Mesothelial cell of epicardium (in vitro differentiated cells): Measurements from ENCODE around the gene MYH11. TPM values are rescaled to one million over a fixed set of nuclear protein-coding genes. Genes with fewer than 3 reads are reported as not detected.

ENCODE experiments used
- DNase-seq, 2 experiments: peaks; one replicate each; pipeline ENCODE4 v3.0.0; 2021; ENCODE audit warnings: low spot score in 2 of 2; ENCODE audit not compliant: unreplicated experiment in 2 of 2
- H3K27ac Mint-ChIP-seq: 2 replicates; pipeline ENCODE4 v1.8.0; 2021; ENCODE audit warnings: mixed read lengths
- H3K27me3 Mint-ChIP-seq: 2 replicates; pipeline ENCODE4 v1.8.0; 2021; ENCODE audit warnings: low read depth, mixed read lengths
- H3K36me3 Mint-ChIP-seq: 2 replicates; pipeline ENCODE4 v1.8.0; 2021; ENCODE audit warnings: mixed read lengths
- H3K4me1 Mint-ChIP-seq: 2 replicates; pipeline ENCODE4 v1.8.0; 2021; ENCODE audit warnings: mixed read lengths
- H3K4me3 Mint-ChIP-seq: 2 replicates; pipeline ENCODE4 v1.8.0; 2021; ENCODE audit warnings: mild to moderate bottlenecking, moderate library complexity, mixed read lengths
- H3K9me3 Mint-ChIP-seq: 2 replicates; pipeline ENCODE4 v1.8.0; 2021; ENCODE audit warnings: mixed read lengths
- CTCF ChIP-seq: fragments of 200-600 bp; sonication (generic); IDR thresholded peaks from one replicate; pipeline ENCODE4 v1.5.0; 2021; ENCODE audit warnings: antibody characterized with exemption; ENCODE audit not compliant: unreplicated experiment
- total RNA-seq: library from RNA; stranded (reverse); gene quantifications from 3 replicates; pipeline ENCODE4 v1.2.1, GENCODE V29; 2021

The MYH11 gene
- total RNA-seq, 1 donor from 2014 or later = 0.58 TPM

DNA sequence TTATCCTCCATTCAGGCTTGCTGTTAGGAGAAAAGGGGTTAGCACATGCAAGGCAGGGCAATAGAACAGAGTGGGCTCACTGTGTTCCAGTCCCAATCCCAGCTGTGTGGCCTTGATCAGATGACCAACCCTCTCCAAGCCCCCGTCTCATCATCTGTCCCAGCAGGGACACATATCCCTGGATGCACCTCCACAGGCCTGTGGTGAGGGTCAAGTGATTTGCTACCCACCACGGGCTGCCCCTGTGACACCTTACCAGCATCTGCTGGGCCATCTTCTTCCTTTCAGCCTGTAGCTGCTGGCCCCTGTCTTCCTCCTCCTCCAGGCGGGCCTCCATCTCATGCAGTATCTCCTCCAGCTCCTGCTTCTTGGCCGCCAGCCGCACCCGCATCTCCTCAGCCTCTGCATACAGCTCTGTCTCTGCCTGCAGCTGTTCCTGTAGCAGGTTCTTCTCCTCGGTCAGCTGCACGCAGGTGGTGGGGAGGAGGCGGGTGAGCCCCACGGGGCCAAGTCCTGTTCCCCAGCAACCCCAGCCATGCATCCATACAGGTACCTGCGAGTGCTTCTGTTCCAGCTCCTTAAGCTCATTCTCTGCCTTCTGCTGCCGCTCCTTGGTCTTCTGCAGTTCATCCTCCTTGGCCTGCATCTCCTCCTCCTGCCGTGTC lies 115.5 kb downstream of the MYH11 start:
- Mint-ChIP-seq H3K27me3 (peaks cover 6% of the 10 kb centered on the region), H3K27ac (no peak overlapping the region), H3K4me3 (no peak overlapping the region), H3K4me1 (no peaks in the 10 kb centered on the region), H3K9me3 (peaks cover 10% of the 10 kb centered on the region), H3K36me3 (no peaks in the 10 kb centered on the region)
- DNase-seq = no peak
- no peak for TF ChIP-seq CTCF

- Mint-ChIP-seq H3K27me3 (peaks cover 10% of the 10 kb centered on the region), H3K4me3 (no peak overlapping the region), H3K4me1 (no peaks in the 10 kb centered on the region), H3K36me3 (no peaks in the 10 kb centered on the region), H3K27ac (no peak overlapping the region), H3K9me3 (peaks cover 10% of the 10 kb centered on the region)
- TF ChIP-seq CTCF = no peak
- no peak for DNase-seq
Observed at GRCh38 chr16:15739950-15740349, 116.9 kb downstream of the MYH11 start.

DNA sequence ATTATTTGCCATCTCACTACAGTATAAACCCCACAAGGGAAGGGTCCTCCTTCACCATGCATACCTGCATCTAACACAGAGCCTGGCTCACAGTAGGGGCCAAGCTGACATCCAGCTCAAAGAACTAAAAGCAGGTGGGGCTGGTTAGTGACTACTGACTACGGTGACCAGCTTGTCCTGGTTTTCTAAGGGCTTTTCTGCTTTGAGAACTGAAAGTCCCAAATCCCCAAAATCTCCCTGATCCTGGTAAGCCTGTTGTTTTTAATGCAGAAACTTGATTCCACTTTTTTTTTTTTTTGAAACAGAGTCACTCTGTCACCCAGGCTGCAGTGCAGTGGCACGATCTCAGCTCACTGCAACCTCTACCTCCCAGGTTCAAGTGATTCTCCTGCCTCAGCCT lies 117.4 kb downstream of the MYH11 start:
- no peaks in the 10 kb centered on the region for H3K36me3 Mint-ChIP-seq
- H3K27ac Mint-ChIP-seq = no peak overlapping the region
- H3K4me3 Mint-ChIP-seq = no peak overlapping the region
- peaks cover 10% of the 10 kb centered on the region for H3K9me3 Mint-ChIP-seq
- DNase-seq = no peak
- peaks cover 10% of the 10 kb centered on the region for H3K27me3 Mint-ChIP-seq
- TF ChIP-seq CTCF = no peak
- no peaks in the 10 kb centered on the region for H3K4me1 Mint-ChIP-seq

DNA sequence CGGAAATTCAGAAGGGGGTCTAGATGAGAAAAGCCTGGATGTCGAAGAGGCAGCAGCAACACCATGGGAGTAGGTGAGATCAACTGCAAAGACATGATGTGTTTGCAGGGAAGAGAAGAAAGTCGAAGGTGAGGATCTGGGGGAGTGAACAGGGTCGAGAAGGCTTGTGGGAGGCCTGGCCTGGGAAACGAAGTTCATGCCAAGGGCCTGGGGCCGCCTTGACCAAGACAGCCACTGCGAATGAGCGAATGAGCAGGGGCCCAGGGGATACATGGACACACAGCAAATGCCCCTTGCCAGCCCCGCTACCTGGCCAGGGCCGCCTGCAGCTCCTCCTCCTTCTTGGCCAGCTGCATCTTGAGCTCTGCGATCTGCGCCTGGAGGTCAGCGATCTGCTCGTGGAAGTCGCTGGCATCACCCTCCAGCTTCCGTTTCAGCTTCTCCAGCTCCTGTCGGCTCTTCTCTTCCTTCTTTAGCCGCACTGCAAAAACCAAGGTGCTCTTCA lies 119.6 kb downstream of the MYH11 start:
- H3K4me1 Mint-ChIP-seq = no peaks in the 10 kb centered on the region
- H3K9me3 Mint-ChIP-seq = peaks cover 10% of the 10 kb centered on the region
- TF ChIP-seq CTCF = no peak

GRCh38 chr16:15736529-15736928 lies 120.3 kb downstream of the MYH11 start:
- Mint-ChIP-seq H3K36me3 (no peaks in the 10 kb centered on the region), H3K4me1 (no peaks in the 10 kb centered on the region), H3K27ac (no peak overlapping the region), H3K9me3 (peaks cover 7% of the 10 kb centered on the region), H3K27me3 (peaks cover 10% of the 10 kb centered on the region), H3K4me3 (no peak overlapping the region)
- no peak for DNase-seq
- TF ChIP-seq CTCF = no peak

More for the DNA sequence above, 119.6 kb downstream of the MYH11 start:
- Mint-ChIP-seq H3K27me3 (peaks cover 10% of the 10 kb centered on the region), H3K36me3 (no peaks in the 10 kb centered on the region), H3K27ac (no peak overlapping the region), H3K4me3 (no peak overlapping the region)
- DNase-seq = no peak
